ENCODE measurements around the gene MYOM3. TPM values are rescaled to one million over a fixed set of nuclear protein-coding genes. Genes with fewer than 3 reads are reported as not detected.
A peak's percentile ranks its signal among the peaks of the same experiment; 100 is the strongest.

Gene MYOM3
- total and polyA plus RNA-seq, 2 of the 13 experiments (the other 11 are each of a cell fraction or from before 2014, with no cell fraction given), result 5.8 to 15.3 TPM

DNA sequence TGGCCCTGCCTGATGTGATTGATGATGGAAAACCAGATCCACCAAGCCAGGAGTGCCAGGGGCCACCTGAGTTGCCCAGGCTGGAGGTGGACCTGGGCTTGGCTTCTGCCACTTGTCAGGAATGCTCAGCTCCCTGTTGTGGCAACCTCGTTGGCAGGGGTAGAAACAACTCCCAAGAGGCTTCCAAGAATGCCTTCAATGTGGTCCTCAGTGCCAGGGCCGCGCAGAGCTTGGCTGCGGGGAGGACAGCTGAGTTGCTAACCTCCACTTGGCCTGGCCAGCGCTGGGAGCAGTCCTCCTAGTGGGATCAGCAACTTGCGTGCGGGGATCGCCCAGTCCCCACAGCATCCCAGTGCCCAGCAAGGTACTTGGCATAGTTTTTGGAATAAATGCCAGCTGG is 9.0 kb downstream of the MYOM3 start:
- FAIRE-seq (no peak), DNase-seq (ENCODE audit: low spot score) (no peak), ATAC-seq (no peak)
- ChIA-PET CTCF (ENCODE audit: low intra/inter-chr PET ratio, low total read pairs) (no interaction called here), POLR2A (no interaction called here)
- in situ Hi-C loops (cut with HindIII; ENCODE audit: extremely low pct_ligation_motif_present, low pct_unique_long_range_greater_than_20kb), result no loop called here
- intact Hi-C loops (cut with micrococcal nuclease; ENCODE audit: unreplicated experiment), result no loop called here
- H4K20me1 ChIP-seq (ENCODE audit: insufficient read depth, low read length), result no peaks in the 10 kb centered on the region
- no peak overlapping the region for H3K27ac ChIP-seq (ENCODE audit: extremely low read length, insufficient read depth, low read length)
- no peak overlapping the region for H3K4me2 ChIP-seq (ENCODE audit: low read depth, low read length)
- no peaks in the 10 kb centered on the region for H3K27me3 ChIP-seq (ENCODE audit: control insufficient read depth in 1 of 2, insufficient read depth in 2 of 2, low read length in 2 of 2)
- H3K4me1 ChIP-seq (ENCODE audit: insufficient read depth, low read length), result peaks cover 69% of the 10 kb centered on the region
- H3K4me3 ChIP-seq (replicated peaks in 1 of 3; ENCODE audit: insufficient read depth in 1 of 3, low read depth in 2 of 3, low read length in 3 of 3), result no peak overlapping the region
- WGBS (ENCODE audit: low lambda C conversion rate), result 83% methylated on average over 2 of the region's 8 CpGs
- peaks cover 0 to 2% of the 10 kb centered on the region in 2 experiments; a peak in 2 of 5 replicates for H3K36me3 ChIP-seq (replicated peaks in 1 of 2; ENCODE audit: control insufficient read depth in 1 of 2, insufficient read depth in 2 of 2, low read length in 2 of 2)
- TF ChIP-seq HNRNPL (IDR thresholded peaks at IDR 0.05; ENCODE audit: low read depth, low read length) (no peak), ZNF274 (CRISPR knock-in tag; IDR thresholded peaks at IDR 0.05) (no peak), GABPB1 (CRISPR knock-in tag; IDR thresholded peaks at IDR 0.05) (no peak), KLF13 (CRISPR knock-in tag; IDR thresholded peaks at IDR 0.05) (no peak), GZF1 (CRISPR knock-in tag; IDR thresholded peaks at IDR 0.05) (no peak), FOXA1 (IDR thresholded peaks at IDR 0.05) (no peak), FOXA1 (CRISPR knock-in tag; IDR thresholded peaks at IDR 0.05) (no peak), FOXK1 (CRISPR knock-in tag; IDR thresholded peaks at IDR 0.05; ENCODE audit: borderline replicate concordance, low read depth) (no peak)
- peaks cover 6% of the 10 kb centered on the region for H3K79me2 ChIP-seq (ENCODE audit: insufficient read depth, low read length)
- no TSS peak for BruUV-seq (replicated peaks)
- no peak overlapping the region for H3K9ac ChIP-seq (ENCODE audit: insufficient read depth, low read depth, low read length)
- no peak overlapping the region for H2AFZ ChIP-seq (ENCODE audit: low read length)
- no peaks in the 10 kb centered on the region for H3K9me3 ChIP-seq (ENCODE audit: low read length)

GRCh38 chr1:24101796-24102586 is 9.9 kb downstream of the MYOM3 start:
- Histone ChIP-seq H3K4me2 (ENCODE audit: low read depth, low read length) (no peak overlapping the region), H3K79me2 (ENCODE audit: insufficient read depth, low read length) (peaks cover 2% of the 10 kb centered on the region), H3K9ac (ENCODE audit: insufficient read depth, low read depth, low read length) (no peak overlapping the region), H3K27me3 (ENCODE audit: control insufficient read depth in 1 of 2, insufficient read depth in 2 of 2, low read length in 2 of 2) (no peaks in the 10 kb centered on the region), H3K4me3 (replicated peaks in 1 of 3; ENCODE audit: insufficient read depth in 1 of 3, low read depth in 2 of 3, low read length in 3 of 3) (no peak overlapping the region), H3K9me3 (ENCODE audit: low read length) (no peaks in the 10 kb centered on the region), H4K20me1 (ENCODE audit: insufficient read depth, low read length) (no peaks in the 10 kb centered on the region), H2AFZ (ENCODE audit: low read length) (no peak overlapping the region), H3K27ac (ENCODE audit: extremely low read length, insufficient read depth, low read length) (no peak overlapping the region), H3K36me3 (replicated peaks in 1 of 2; ENCODE audit: control insufficient read depth in 1 of 2, insufficient read depth in 2 of 2, low read length in 2 of 2) (peaks cover 0 to 8% of the 10 kb centered on the region in 2 experiments; a peak in 2 of 5 replicates), H3K4me1 (ENCODE audit: insufficient read depth, low read length) (peaks cover 59% of the 10 kb centered on the region)
- intact Hi-C loops (cut with micrococcal nuclease; ENCODE audit: unreplicated experiment) (no loop called here), in situ Hi-C loops (cut with HindIII; ENCODE audit: extremely low pct_ligation_motif_present, low pct_unique_long_range_greater_than_20kb) (no loop called here)
- ChIA-PET POLR2A (interaction anchor here (0.9 kb wide), 1 partner anchor 10 kb away, joined by 3 read pairs; the partner anchor contains the start of gene MYOM3), CTCF (ENCODE audit: low intra/inter-chr PET ratio, low total read pairs) (no interaction called here)
- FAIRE-seq (no peak), ATAC-seq (no peak), DNase-seq (ENCODE audit: low spot score) (no peak)
- no TSS peak for BruUV-seq (replicated peaks)
- 94% methylated on average over 8 of the region's 9 CpGs for WGBS (ENCODE audit: low lambda C conversion rate)
- TF ChIP-seq ZBTB33 (CRISPR knock-in tag; IDR thresholded peaks at IDR 0.05) (0 out of 2 replicates have a peak, but pooled peaks have one; percentile 13), ZBTB4 (CRISPR knock-in tag; IDR thresholded peaks at IDR 0.05; ENCODE audit: borderline replicate concordance) (no peak)

Data from HepG2 (cell line).